H1 (cell line): ENCODE measurements around the gene MYO1A. TPM values are rescaled to one million over a fixed set of nuclear protein-coding genes. Genes with fewer than 3 reads are reported as not detected.
A peak's percentile ranks its signal among the peaks of the same experiment; 100 is the strongest.

Experiments
- CTCF ChIA-PET: fragments of 300-600 bp; sonication (Branson Sonifier 250); formaldehyde crosslinking; loops from one replicate; lab custom pipeline; 2021; ENCODE audit not compliant: partially characterized antibody; lab: Charles Lee
- POLR2A ChIA-PET: fragments of 300-600 bp; sonication (Branson Sonifier 250); formaldehyde crosslinking; loops from one replicate; lab custom pipeline; 2021; ENCODE audit warnings: inconsistent platforms; ENCODE audit not compliant: partially characterized antibody; lab: Charles Lee
- DNase-seq, 2 experiments: peaks; one replicate each; pipeline versions ENCODE4 v3.0.0 to v3.0.0-alpha.2; 2010 to 2022; ENCODE audit warnings: low spot score in 2 of 2, low read depth in 1 of 2, mixed read lengths in 1 of 2
- FAIRE-seq: peaks from 2 replicates; lab custom pipeline; 2011; peaks lifted over from hg19 to GRCh38; lab: Jason Lieb, UNC
- H2AFZ ChIP-seq: 2 replicates; pipeline ENCODE4 v1.8.1; 2012; ENCODE audit warnings: low read length, inconsistent platforms
- H2AK5ac ChIP-seq: 2 replicates; pipeline ENCODE4 v1.6.1; 2013; ENCODE audit warnings: low read depth, low read length
- H2BK120ac ChIP-seq: replicated peaks from 2 replicates; pipeline ENCODE3; 2013; ENCODE audit warnings: low read depth, low read length, inconsistent platforms
- H2BK12ac ChIP-seq: 2 replicates; pipeline ENCODE4 v1.6.1; 2013; ENCODE audit warnings: low read depth, low read length
- H2BK15ac ChIP-seq: 2 replicates; pipeline ENCODE4 v1.6.1; 2013; ENCODE audit warnings: low read length
- H2BK20ac ChIP-seq: 2 replicates; pipeline ENCODE4 v1.6.1; 2013; ENCODE audit warnings: low read length
- H2BK5ac ChIP-seq: 2 replicates; pipeline ENCODE4 v1.6.1; 2013; ENCODE audit warnings: low read depth, low read length
- H3K14ac ChIP-seq: 2 replicates; pipeline ENCODE4 v1.6.1; 2013; ENCODE audit warnings: inconsistent platforms; ENCODE audit not compliant: insufficient read length
- H3K18ac ChIP-seq: 2 replicates; pipeline ENCODE4 v1.6.1; 2013; ENCODE audit warnings: low read length; ENCODE audit errors: extremely low read depth
- H3K23ac ChIP-seq: 2 replicates; pipeline ENCODE4 v1.6.1; 2013; ENCODE audit warnings: inconsistent platforms; ENCODE audit not compliant: insufficient read length
- H3K23me2 ChIP-seq: 2 replicates; pipeline ENCODE4 v1.6.1; 2013; ENCODE audit warnings: low read depth, low read length
- H3K27ac ChIP-seq: 2 replicates; pipeline ENCODE4 v1.6.1; 2011; ENCODE audit warnings: low read depth, low read length, inconsistent platforms
- H3K27me3 ChIP-seq, 4 experiments: replicated peaks in 1 of 4; 1 replicate in 1 of 4; 2 replicates in 3 of 4; pipeline versions ENCODE4 v1.6.1 to v1.8.1; 2011 to 2013; ENCODE audit warnings: low read length in 3 of 4, mild to moderate bottlenecking in 3 of 4, inconsistent platforms in 2 of 4, mixed read lengths in 2 of 4, moderate library complexity in 1 of 4; ENCODE audit not compliant: control insufficient read depth in 3 of 4, insufficient read depth in 3 of 4; ENCODE audit errors: extremely low read depth in 1 of 4
- H3K36me3 ChIP-seq, 4 experiments: 2 replicates each; pipeline versions ENCODE4 v1.6.1 to v1.8.1; 2011 to 2013; ENCODE audit warnings: mild to moderate bottlenecking in 4 of 4, low read length in 3 of 4, moderate library complexity in 2 of 4, control low read depth in 1 of 4, inconsistent platforms in 1 of 4; ENCODE audit not compliant: insufficient read depth in 4 of 4, control insufficient read depth in 2 of 4
- H3K4ac ChIP-seq: replicated peaks from 2 replicates; pipeline ENCODE3; 2013; ENCODE audit warnings: low read length, low read depth, mixed read lengths, inconsistent platforms; ENCODE audit not compliant: insufficient read length
- H3K4me1 ChIP-seq, 4 experiments: replicated peaks in 1 of 4; 1 replicate in 1 of 4; 2 replicates in 3 of 4; pipeline versions ENCODE4 v1.6.1 to v1.8.1; 2011 to 2013; ENCODE audit warnings: low read length in 3 of 4, inconsistent platforms in 2 of 4, mixed read lengths in 1 of 4; ENCODE audit not compliant: insufficient read depth in 4 of 4, control insufficient read depth in 3 of 4
- H3K4me2 ChIP-seq, 2 experiments: 2 replicates each; pipeline versions ENCODE4 v1.6.1 to v1.8.1; 2011 to 2013; ENCODE audit warnings: low read depth in 2 of 2, low read length in 2 of 2, control low read depth in 1 of 2, inconsistent platforms in 1 of 2, mild to moderate bottlenecking in 1 of 2; ENCODE audit not compliant: insufficient read depth in 1 of 2
- H3K4me3 ChIP-seq, 4 experiments: fragments of 200-600, 300-600 bp in 1 of 4; sonication (generic), shearing (Covaris generic), sonication (Bioruptor Twin) in 1 of 4; 2 replicates each; pipeline versions ENCODE4 v1.5.1 to v1.8.1; 2011 to 2016; ENCODE audit warnings: low read length in 4 of 4, low read depth in 3 of 4, control low read depth in 2 of 4, inconsistent platforms in 2 of 4, mild to moderate bottlenecking in 2 of 4, mixed read lengths in 1 of 4, moderate library complexity in 1 of 4; ENCODE audit not compliant: insufficient read depth in 2 of 4; ENCODE audit errors: extremely low read depth in 1 of 4
- H3K56ac ChIP-seq: replicated peaks from 2 replicates; pipeline ENCODE3; 2013; ENCODE audit warnings: low read depth, mild to moderate bottlenecking, mixed read lengths, low read length, inconsistent platforms; ENCODE audit not compliant: insufficient read length
- H3K79me1 ChIP-seq: 2 replicates; pipeline ENCODE4 v1.6.1; 2013; ENCODE audit warnings: low read depth, low read length, control low read depth
- H3K79me2 ChIP-seq, 2 experiments: 2 replicates each; pipeline versions ENCODE4 v1.6.1 to v1.8.1; 2012 to 2013; ENCODE audit warnings: low read length in 2 of 2, mild to moderate bottlenecking in 2 of 2, inconsistent platforms in 1 of 2; ENCODE audit not compliant: insufficient read depth in 2 of 2, control insufficient read depth in 1 of 2
- H3K9ac ChIP-seq, 4 experiments: replicated peaks in 1 of 4; 1 replicate in 1 of 4; 2 replicates in 3 of 4; pipeline versions ENCODE4 v1.6.1 to v1.8.1; 2011 to 2013; ENCODE audit warnings: low read depth in 3 of 4, low read length in 3 of 4, control low read depth in 2 of 4, mild to moderate bottlenecking in 2 of 4, moderate library complexity in 2 of 4, inconsistent platforms in 1 of 4; ENCODE audit errors: extremely low read depth in 1 of 4
- H3K9me3 ChIP-seq, 2 experiments: 2 replicates each; pipeline versions ENCODE4 v1.6.1 to v1.8.1; 2012 to 2013; ENCODE audit warnings: mild to moderate bottlenecking in 2 of 2, moderate library complexity in 2 of 2, control low read depth in 1 of 2, inconsistent platforms in 1 of 2, low read depth in 1 of 2, low read length in 1 of 2, mixed read lengths in 1 of 2; ENCODE audit not compliant: insufficient read depth in 2 of 2
- H4K20me1 ChIP-seq, 2 experiments: replicated peaks in 1 of 2; 2 replicates each; pipeline versions ENCODE3 to v1.8.1; 2011 to 2013; ENCODE audit warnings: inconsistent platforms in 2 of 2, low read length in 2 of 2, mild to moderate bottlenecking in 1 of 2; ENCODE audit not compliant: insufficient read depth in 2 of 2, control insufficient read depth in 1 of 2
- H4K5ac ChIP-seq: 2 replicates; pipeline ENCODE4 v1.6.1; 2013; ENCODE audit warnings: low read length, low read depth, mixed read lengths, inconsistent platforms; ENCODE audit not compliant: insufficient read length
- H4K8ac ChIP-seq: 2 replicates; pipeline ENCODE4 v1.8.0; 2013; ENCODE audit warnings: mild to moderate bottlenecking, moderate library complexity, low read length, inconsistent platforms; ENCODE audit not compliant: insufficient read depth; ENCODE audit errors: extremely low read depth
- H4K91ac ChIP-seq: replicated peaks from 2 replicates; pipeline ENCODE3; 2013; ENCODE audit warnings: low read length, mixed read lengths, inconsistent platforms; ENCODE audit not compliant: insufficient read length
- CBX5 ChIP-seq: fragments of 300-800, 300-1000 bp; sonication (generic); IDR thresholded peaks from 2 replicates; pipeline ENCODE4 v1.7.1; 2016; ENCODE audit warnings: antibody characterized with exemption, low read length, low read depth
- EGR1 ChIP-seq: IDR thresholded peaks from 2 replicates; pipeline ENCODE4 v1.6.1; 2011; ENCODE audit warnings: low read depth, low read length, borderline replicate concordance
- RAD21 ChIP-seq, 2 experiments: IDR thresholded peaks in 1 of 2; conservative IDR thresholded peaks in 1 of 2; 2 replicates each; pipeline ENCODE4 v1.6.1; 2011; ENCODE audit warnings: low read depth in 2 of 2, low read length in 2 of 2, improper control_type of control experiment in 1 of 2, inconsistent platforms in 1 of 2, mild to moderate bottlenecking in 1 of 2, moderate library complexity in 1 of 2
- WGBS, 2 experiments: shearing (Covaris generic) in 1 of 2; methylation state at CpG; one replicate each; pipeline versions ENCODE4 v1.1.6 to v1.1.7; 2013 to 2015; ENCODE audit warnings: low lambda C conversion rate in 2 of 2, mixed read lengths in 2 of 2, inconsistent platforms in 1 of 2, low coverage in 1 of 2, missing lambda C conversion rate in 1 of 2; ENCODE audit not compliant: insufficient replicate concordance in 2 of 2, insufficient coverage in 1 of 2, insufficient read length in 1 of 2; ENCODE audit errors: extremely low coverage in 1 of 2, missing lambda C conversion rate in 1 of 2; 5-methylcytosine and 5-hydroxymethylcytosine counted together
- polyA plus RNA-seq, 7 experiments: library from polyadenylated mRNA; depleted of rRNA in 3 of 7; stranded (reverse) in 5 of 7; unstranded in 2 of 7; fragments of >200 nt in 5 of 7; fragments of 200-250 nt in 2 of 7; gene quantifications; 1 replicate in 5 of 7; 2 replicates in 1 of 7; 4 replicates in 1 of 7; pipeline versions ENCODE4 v1.2.1 to v1.2.3, GENCODE V29; 2011 to 2013; ENCODE audit warnings: missing spikeins in 2 of 7, mixed read lengths in 2 of 7
- total RNA-seq: library from RNA; stranded (reverse); fragmentation: NEBNext Ultra II Directional; extraction: Animal tissue kit (Norgen Biotek cat#: 25700); gene quantifications from 2 replicates; pipeline ENCODE4 v1.2.1, GENCODE V29; 2021
- TF ChIP-seq, protein P1 (sequence below), 3 experiments: IDR thresholded peaks; 1 replicate in 2 of 3; 2 replicates in 1 of 3; pipeline versions ENCODE4 v1.5.1 to v1.6.1; 2011; ENCODE audit warnings: low read length in 3 of 3, mild to moderate bottlenecking in 3 of 3, inconsistent platforms in 2 of 3, low read depth in 1 of 3, moderate library complexity in 1 of 3; ENCODE audit not compliant: insufficient read depth in 1 of 3; ENCODE audit errors: control extremely low read depth in 1 of 3

The MYO1A gene
- total and polyA plus RNA-seq, 2 of the 8 experiments (the other 6 are each of a cell fraction or from before 2014, with no cell fraction given) = 0.54 to 0.77 TPM

GRCh38 chr12:57012600-57013465 lies 37.1 kb downstream of the MYO1A start:
- Histone ChIP-seq H4K8ac (no peak overlapping the region), H3K4me2 (no peak overlapping the region), H3K4me3 (no peak overlapping the region), H2BK15ac (no peak overlapping the region), H2AFZ (no peak overlapping the region), H3K27me3 (no peaks in the 10 kb centered on the region), H2BK20ac (no peak overlapping the region), H3K18ac (no peak overlapping the region), H2BK120ac (no peak overlapping the region), H4K5ac (no peak overlapping the region), H3K23ac (no peak overlapping the region), H2BK12ac (no peak overlapping the region), H3K79me1 (no peaks in the 10 kb centered on the region), H3K56ac (no peak overlapping the region), H3K4ac (no peak overlapping the region), H3K36me3 (no peaks in the 10 kb centered on the region; a peak in 1 of 8 replicates), H3K27ac (no peak overlapping the region), H3K9ac (no peak overlapping the region), H4K91ac (no peak overlapping the region), H3K14ac (no peak overlapping the region), H3K9me3 (no peaks in the 10 kb centered on the region), H2AK5ac (no peak overlapping the region), H3K4me1 (peaks cover 6 to 20% (median 15%) of the 10 kb centered on the region in 4 experiments), H3K79me2 (no peaks in the 10 kb centered on the region), H3K23me2 (no peaks in the 10 kb centered on the region; the same call in 1 of the 2 replicates), H4K20me1 (no peaks in the 10 kb centered on the region), H2BK5ac (no peak overlapping the region)
- TF ChIP-seq, protein P1, sequence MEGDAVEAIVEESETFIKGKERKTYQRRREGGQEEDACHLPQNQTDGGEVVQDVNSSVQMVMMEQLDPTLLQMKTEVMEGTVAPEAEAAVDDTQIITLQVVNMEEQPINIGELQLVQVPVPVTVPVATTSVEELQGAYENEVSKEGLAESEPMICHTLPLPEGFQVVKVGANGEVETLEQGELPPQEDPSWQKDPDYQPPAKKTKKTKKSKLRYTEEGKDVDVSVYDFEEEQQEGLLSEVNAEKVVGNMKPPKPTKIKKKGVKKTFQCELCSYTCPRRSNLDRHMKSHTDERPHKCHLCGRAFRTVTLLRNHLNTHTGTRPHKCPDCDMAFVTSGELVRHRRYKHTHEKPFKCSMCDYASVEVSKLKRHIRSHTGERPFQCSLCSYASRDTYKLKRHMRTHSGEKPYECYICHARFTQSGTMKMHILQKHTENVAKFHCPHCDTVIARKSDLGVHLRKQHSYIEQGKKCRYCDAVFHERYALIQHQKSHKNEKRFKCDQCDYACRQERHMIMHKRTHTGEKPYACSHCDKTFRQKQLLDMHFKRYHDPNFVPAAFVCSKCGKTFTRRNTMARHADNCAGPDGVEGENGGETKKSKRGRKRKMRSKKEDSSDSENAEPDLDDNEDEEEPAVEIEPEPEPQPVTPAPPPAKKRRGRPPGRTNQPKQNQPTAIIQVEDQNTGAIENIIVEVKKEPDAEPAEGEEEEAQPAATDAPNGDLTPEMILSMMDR (IDR thresholded peaks at IDR 0.05; ENCODE audit: control extremely low read depth in 1 of 3, insufficient read depth in 1 of 3, low read depth in 1 of 3, low read length in 3 of 3) = peak; percentile 41 to 59 (median 46)
- no peak for TF ChIP-seq CBX5
- TF ChIP-seq EGR1 = no peak
- TF ChIP-seq RAD21 (IDR thresholded peaks at IDR 0.05 in 1 of 2, conservative IDR thresholded peaks at IDR 0.05 in 1 of 2; ENCODE audit: low read depth in 2 of 2, low read length in 2 of 2) = peak; percentile 60 to 62
- POLR2A ChIA-PET = interaction anchor here (0.8 to 2.0 kb wide), 3 partner anchors 9 to 31 kb away, joined by 3 to 5 read pairs (median 3); no protein-coding TSS in a partner anchor
- 80% methylated on average over 7 of the region's 7 CpGs; no CpG with 5 or more reads in 1 of the 2 experiments for WGBS, 2 experiments
- FAIRE-seq = no peak
- DNase-seq = no peak
- CTCF ChIA-PET = interaction anchor here (0.6 to 4.8 kb wide), 19 partner anchors 9 to 250 kb away, joined by 3 to 45 read pairs (median 4); partner anchors contain the start of gene HSD17B6
